ENCODE measurements around the gene ATP6V1B1.

ATP6V1B1 gene

DNA sequence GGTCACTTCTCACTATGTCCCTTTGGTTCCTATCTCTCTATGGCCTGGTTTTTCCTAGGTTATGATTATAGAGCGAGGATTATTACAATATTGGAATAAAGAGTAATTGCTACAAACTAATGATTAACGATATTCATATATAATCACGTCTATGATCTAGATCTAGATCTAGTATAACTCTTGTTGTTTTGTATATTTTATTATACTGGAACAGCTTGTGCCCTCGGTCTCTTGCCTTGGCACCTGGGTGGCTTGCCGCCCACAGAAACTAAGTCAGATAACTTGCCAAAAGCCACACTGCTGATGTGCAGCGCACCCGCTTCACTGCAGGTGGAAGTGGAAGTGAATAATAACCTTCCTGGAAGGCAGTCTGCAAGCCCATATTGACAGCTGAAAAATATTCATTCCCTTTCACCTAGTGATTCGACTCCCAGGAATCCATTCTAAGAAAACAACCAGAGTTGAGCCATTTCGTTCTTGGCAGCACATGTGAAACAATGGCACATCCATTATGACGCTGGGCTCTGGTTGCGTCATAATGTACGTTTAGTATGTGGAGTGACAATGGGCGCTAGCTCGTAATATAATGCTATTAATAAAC lies 42.0 kb downstream of the ATP6V1B1 start:
- ChIA-PET CTCF (interaction anchor here (0.9 to 9.9 kb wide), 10 partner anchors 13 to 117 kb away, joined by 3 to 111 read pairs (median 4); partner anchors contain the start of gene NAGK), POLR2A (no interaction called here)
- DNase-seq (ENCODE audit: low read depth, low spot score) = peak; percentile 21
- H3K4me3 ChIP-seq (ENCODE audit: low read depth, low read length) = peak overlapping the region; percentile 61
- TF ChIP-seq, protein P1, sequence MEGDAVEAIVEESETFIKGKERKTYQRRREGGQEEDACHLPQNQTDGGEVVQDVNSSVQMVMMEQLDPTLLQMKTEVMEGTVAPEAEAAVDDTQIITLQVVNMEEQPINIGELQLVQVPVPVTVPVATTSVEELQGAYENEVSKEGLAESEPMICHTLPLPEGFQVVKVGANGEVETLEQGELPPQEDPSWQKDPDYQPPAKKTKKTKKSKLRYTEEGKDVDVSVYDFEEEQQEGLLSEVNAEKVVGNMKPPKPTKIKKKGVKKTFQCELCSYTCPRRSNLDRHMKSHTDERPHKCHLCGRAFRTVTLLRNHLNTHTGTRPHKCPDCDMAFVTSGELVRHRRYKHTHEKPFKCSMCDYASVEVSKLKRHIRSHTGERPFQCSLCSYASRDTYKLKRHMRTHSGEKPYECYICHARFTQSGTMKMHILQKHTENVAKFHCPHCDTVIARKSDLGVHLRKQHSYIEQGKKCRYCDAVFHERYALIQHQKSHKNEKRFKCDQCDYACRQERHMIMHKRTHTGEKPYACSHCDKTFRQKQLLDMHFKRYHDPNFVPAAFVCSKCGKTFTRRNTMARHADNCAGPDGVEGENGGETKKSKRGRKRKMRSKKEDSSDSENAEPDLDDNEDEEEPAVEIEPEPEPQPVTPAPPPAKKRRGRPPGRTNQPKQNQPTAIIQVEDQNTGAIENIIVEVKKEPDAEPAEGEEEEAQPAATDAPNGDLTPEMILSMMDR (IDR thresholded peaks at IDR 0.05; ENCODE audit: insufficient read depth, low read length, missing control alignments) = no peak

GRCh38 chr2:70978341-70979179 lies 42.9 kb downstream of the ATP6V1B1 start, which contains the start of gene ANKRD53:
Gene ANKRD53, plus strand, starts transcription at chr2:70978630. Its CDS starts 16 bp downstream, at chr2:70978646.
- H3K4me3 ChIP-seq (ENCODE audit: low read depth, low read length) = peak within 1 kb of the TSS; percentile 59
- DNase-seq (ENCODE audit: low read depth, low spot score) = no peak
- CTCF ChIA-PET = interaction anchor here (0.9 to 9.9 kb wide), 8 partner anchors 13 to 118 kb away, joined by 3 to 111 read pairs (median 4); partner anchors contain the start of gene NAGK
- TF ChIP-seq, protein P1 (IDR thresholded peaks at IDR 0.05; ENCODE audit: insufficient read depth, low read length, missing control alignments) = no peak
- POLR2A ChIA-PET = no interaction called here

DNA sequence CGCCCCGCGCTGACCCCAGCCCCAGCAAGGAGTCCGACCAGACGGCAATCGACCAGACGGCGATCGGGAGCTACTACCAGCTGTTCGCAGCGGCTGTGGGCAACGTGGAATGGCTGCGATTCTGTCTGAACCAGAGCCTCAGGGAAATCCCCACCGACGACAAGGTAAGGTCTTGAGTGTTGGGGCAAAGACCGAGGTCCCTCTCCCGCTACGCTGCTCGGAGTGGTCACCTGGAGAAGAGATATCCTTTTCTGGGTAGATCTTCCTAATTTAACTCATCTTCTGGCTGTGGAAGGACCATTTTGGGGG lies 43.4 kb downstream of the ATP6V1B1 start:
- H3K4me3 ChIP-seq (ENCODE audit: low read depth, low read length) = peak overlapping the region; percentile 59
- POLR2A ChIA-PET = no interaction called here
- DNase-seq (ENCODE audit: low read depth, low spot score) = no peak
- TF ChIP-seq, protein P1 (IDR thresholded peaks at IDR 0.05; ENCODE audit: insufficient read depth, low read length, missing control alignments) = no peak
- CTCF ChIA-PET = interaction anchor here (0.6 to 9.9 kb wide), 3 partner anchors 14 to 32 kb away, joined by 3 to 111 read pairs (median 15); no protein-coding TSS in a partner anchor

GRCh38 chr2:70979626-70980025 lies 43.9 kb downstream of the ATP6V1B1 start:
- H3K4me3 ChIP-seq (ENCODE audit: low read depth, low read length) = no peak overlapping the region
- POLR2A ChIA-PET = no interaction called here
- TF ChIP-seq, protein P1 (IDR thresholded peaks at IDR 0.05; ENCODE audit: insufficient read depth, low read length, missing control alignments) = no peak
- no peak for DNase-seq (ENCODE audit: low read depth, low spot score)
- CTCF ChIA-PET = interaction anchor here (0.6 to 9.9 kb wide), 3 partner anchors 15 to 33 kb away, joined by 3 to 111 read pairs (median 15); no protein-coding TSS in a partner anchor

DNA sequence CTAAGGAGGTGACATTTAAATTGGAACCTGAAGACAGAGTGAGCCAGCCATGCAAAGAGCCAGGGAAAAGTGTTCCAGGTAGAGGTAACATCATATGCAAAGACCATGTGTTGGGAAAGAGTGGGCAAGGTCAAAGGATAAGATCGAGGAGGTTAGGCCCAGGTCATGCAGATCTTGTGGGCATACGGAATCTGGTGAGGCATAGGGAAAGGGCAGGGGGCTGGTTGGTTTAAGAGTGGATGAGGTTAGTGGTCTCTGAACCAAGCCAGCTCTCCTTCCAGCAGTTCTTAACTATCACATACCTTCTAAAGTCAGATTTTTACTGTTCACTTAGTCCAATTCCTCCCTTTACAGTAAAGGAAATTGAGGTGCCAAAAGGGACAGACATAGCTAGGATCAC lies 45.7 kb downstream of the ATP6V1B1 start:
- POLR2A ChIA-PET = no interaction called here
- TF ChIP-seq, protein P1 (IDR thresholded peaks at IDR 0.05; ENCODE audit: insufficient read depth, low read length, missing control alignments) = no peak
- CTCF ChIA-PET = interaction anchor here (0.7 to 9.9 kb wide), 5 partner anchors 8 to 111 kb away, joined by 3 to 111 read pairs (median 4); no protein-coding TSS in a partner anchor

More for the DNA sequence above, 45.7 kb downstream of the ATP6V1B1 start:
- H3K4me3 ChIP-seq (ENCODE audit: low read depth, low read length) = no peak overlapping the region
- DNase-seq (ENCODE audit: low read depth, low spot score) = no peak

Data from AG04449 (cell line).